Bronchial epithelial cell (primary cell): ENCODE results near the gene RAD50. TPM values are rescaled to one million over a fixed set of nuclear protein-coding genes. Genes with fewer than 3 reads are reported as not detected.

Experiments used
- DNase-seq: peaks from one replicate; pipeline ENCODE4 v3.0.0-alpha.2; 2010; ENCODE audit warnings: low read depth
- FAIRE-seq: peaks from 2 replicates; lab custom pipeline; 2011; peaks lifted over from hg19 to GRCh38; lab: Jason Lieb, UNC
- H3K27me3 ChIP-seq: 2 replicates; pipeline ENCODE4 v1.5.1; 2011; ENCODE audit warnings: low read length; ENCODE audit not compliant: control insufficient read depth, insufficient read depth
- H3K36me3 ChIP-seq: 2 replicates; pipeline ENCODE4 v1.5.1; 2011; ENCODE audit warnings: low read length; ENCODE audit not compliant: control insufficient read depth, insufficient read depth
- H3K4me3 ChIP-seq: 2 replicates; pipeline ENCODE4 v1.5.1; 2011; ENCODE audit warnings: mild to moderate bottlenecking, low read depth, low read length, control low read depth
- total RNA-seq: library from RNA; depleted of rRNA; stranded (reverse); fragments of >200 nt; gene quantifications from 2 replicates; pipeline ENCODE4 v1.2.1, GENCODE V29; 2014
- TF ChIP-seq, protein P1 (sequence below): IDR thresholded peaks from 2 replicates; pipeline ENCODE4 v1.5.1; 2011; ENCODE audit warnings: mild to moderate bottlenecking, moderate library complexity, low read length, control low read depth, inconsistent platforms; ENCODE audit not compliant: insufficient read depth, severe bottlenecking

The RAD50 gene
- total RNA-seq, 1 donor from 2014 or later = 29.2 TPM

- H3K36me3 ChIP-seq = no peaks in the 10 kb centered on the region
- no peaks in the 10 kb centered on the region for H3K27me3 ChIP-seq
- FAIRE-seq = no peak
- peak; percentile 84 for DNase-seq
- no peak overlapping the region for H3K4me3 ChIP-seq
- TF ChIP-seq, protein P1, sequence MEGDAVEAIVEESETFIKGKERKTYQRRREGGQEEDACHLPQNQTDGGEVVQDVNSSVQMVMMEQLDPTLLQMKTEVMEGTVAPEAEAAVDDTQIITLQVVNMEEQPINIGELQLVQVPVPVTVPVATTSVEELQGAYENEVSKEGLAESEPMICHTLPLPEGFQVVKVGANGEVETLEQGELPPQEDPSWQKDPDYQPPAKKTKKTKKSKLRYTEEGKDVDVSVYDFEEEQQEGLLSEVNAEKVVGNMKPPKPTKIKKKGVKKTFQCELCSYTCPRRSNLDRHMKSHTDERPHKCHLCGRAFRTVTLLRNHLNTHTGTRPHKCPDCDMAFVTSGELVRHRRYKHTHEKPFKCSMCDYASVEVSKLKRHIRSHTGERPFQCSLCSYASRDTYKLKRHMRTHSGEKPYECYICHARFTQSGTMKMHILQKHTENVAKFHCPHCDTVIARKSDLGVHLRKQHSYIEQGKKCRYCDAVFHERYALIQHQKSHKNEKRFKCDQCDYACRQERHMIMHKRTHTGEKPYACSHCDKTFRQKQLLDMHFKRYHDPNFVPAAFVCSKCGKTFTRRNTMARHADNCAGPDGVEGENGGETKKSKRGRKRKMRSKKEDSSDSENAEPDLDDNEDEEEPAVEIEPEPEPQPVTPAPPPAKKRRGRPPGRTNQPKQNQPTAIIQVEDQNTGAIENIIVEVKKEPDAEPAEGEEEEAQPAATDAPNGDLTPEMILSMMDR = peak; percentile 32
Measured at GRCh38 chr5:132677191-132677590, 120.4 kb downstream of the RAD50 start.

- TF ChIP-seq, protein P1 = no peak
- no peak for DNase-seq
- no peaks in the 10 kb centered on the region for H3K36me3 ChIP-seq
- FAIRE-seq = no peak
- H3K27me3 ChIP-seq = no peaks in the 10 kb centered on the region
- no peak overlapping the region for H3K4me3 ChIP-seq
Measured at GRCh38 chr5:132677682-132678400, 121.1 kb downstream of the RAD50 start.

DNA sequence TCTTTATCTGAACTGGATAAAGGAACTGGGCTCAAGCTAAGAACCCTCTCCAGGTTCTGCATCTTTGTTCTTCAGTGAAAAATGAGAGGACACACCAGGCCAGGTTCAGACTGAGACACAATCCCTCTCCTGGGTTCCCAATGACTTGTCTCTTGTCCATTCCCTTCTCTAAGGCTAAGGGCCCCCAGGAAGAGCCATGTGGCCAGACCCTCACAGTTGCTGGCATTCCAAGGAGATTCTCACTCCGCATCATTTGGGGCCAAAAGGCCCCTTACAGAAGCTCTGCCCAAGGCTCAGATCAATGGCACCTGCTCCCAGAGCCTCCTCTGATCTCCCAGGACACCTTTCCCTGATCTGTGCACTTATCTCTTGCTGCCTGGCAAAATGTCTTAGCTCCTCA lies 122.0 kb downstream of the RAD50 start:
- DNase-seq (no peak), FAIRE-seq (no peak)
- no peak overlapping the region for H3K4me3 ChIP-seq
- H3K36me3 ChIP-seq = no peaks in the 10 kb centered on the region
- TF ChIP-seq, protein P1 = no peak
- no peaks in the 10 kb centered on the region for H3K27me3 ChIP-seq

GRCh38 chr5:132679166-132679565 lies 122.4 kb downstream of the RAD50 start:
- no peak for FAIRE-seq
- Histone ChIP-seq H3K27me3 (no peaks in the 10 kb centered on the region), H3K36me3 (no peaks in the 10 kb centered on the region), H3K4me3 (no peak overlapping the region)
- TF ChIP-seq, protein P1 = no peak
- DNase-seq = no peak

DNA sequence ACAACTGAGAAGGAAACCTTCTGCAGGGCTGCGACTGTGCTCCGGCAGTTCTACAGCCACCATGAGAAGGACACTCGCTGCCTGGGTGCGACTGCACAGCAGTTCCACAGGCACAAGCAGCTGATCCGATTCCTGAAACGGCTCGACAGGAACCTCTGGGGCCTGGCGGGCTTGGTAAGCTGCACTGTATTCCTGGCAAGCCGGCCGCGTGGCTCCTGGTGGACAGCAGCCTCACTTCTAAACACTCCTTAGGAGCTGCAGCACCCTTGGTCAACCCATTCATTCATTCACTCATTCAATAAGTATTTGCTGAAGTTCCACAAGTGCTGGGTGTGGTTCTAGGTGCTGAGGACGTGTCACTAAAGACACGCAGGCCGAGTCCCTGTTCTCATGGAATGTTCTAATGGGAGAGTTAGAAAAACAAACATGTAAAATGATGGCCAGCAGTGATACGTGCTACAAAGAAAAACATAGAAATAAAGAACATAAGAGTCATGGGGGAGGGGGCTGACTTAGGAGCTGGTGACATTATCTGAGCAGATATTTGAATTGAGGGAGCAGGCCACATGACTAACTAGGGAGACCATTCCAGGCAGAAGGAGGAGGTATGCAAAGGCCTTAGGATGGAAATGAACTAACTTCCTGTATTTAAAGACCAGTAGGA lies 123.1 kb downstream of the RAD50 start:
- TF ChIP-seq, protein P1 = no peak
- FAIRE-seq (no peak), DNase-seq (no peak)
- Histone ChIP-seq H3K27me3 (no peaks in the 10 kb centered on the region), H3K4me3 (no peak overlapping the region), H3K36me3 (no peaks in the 10 kb centered on the region)
